ENCODE results near the gene KHDRBS2. TPM values are rescaled to one million over a fixed set of nuclear protein-coding genes. Genes with fewer than 3 reads are reported as not detected.

The KHDRBS2 gene
- polyA plus RNA-seq, 3 donors: 1.6 to 2.6 (median 1.6) TPM

DNA sequence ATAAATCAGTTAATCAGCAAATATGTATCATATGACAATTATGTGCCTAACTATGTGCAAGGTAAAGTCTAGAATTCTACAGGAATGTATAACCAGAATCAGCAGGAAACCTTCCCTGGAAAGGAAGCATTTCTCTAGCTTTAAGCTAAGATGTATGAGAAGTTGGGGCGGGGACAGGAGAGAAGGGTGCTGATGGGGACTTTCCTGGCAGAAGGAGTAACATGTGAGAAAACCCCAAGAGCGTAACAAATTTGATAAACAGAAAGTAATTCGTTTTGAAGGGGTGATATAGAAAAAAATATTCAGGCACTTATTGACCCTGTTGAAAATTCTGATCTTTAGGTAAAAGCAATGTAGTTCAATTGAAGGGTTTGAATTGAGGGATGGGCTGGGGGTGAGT is 226.1 kb downstream of the KHDRBS2 start:
- no peak for DNase-seq (ENCODE audit: extremely low read depth in 1 of 11, low read depth in 9 of 11, low spot score in 4 of 11)

DNA sequence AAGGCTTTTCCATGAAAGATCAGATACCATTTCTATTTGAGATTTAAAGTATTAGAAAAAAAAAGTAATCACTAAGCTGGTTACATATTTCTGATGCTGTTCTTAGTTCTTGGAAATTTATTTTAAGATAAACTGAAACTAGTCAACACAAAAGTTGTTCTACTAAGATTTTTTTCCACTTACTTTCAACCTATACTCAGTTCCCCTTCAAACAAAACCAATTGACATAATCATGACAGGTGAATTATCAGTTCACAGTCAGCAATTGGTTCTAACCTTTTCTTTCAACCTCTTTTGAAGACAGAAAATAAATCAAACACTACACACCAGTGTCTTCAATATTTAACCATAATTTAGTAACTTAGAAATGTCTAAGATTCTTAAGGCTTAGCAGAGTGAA is 228.7 kb downstream of the KHDRBS2 start:
- no peak for DNase-seq (ENCODE audit: extremely low read depth in 1 of 11, low read depth in 9 of 11, low spot score in 4 of 11)

DNA sequence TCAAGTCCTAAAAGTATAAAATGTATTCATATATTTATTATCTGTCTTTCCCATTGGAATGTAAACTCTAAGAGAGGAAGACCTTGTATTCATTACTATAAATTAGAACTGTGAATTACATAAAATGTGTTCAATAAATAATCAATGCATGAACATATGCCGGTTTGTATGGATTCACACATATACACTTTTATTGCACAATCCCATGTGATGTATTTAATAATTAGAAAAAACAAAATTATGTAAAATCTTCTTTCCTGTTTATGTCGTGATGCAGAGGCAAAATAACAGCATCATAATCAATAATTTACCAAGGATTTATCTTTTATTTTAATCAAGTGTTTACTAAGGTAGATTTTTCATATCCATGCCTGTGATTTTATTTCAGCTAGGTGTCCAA is 240.5 kb downstream of the KHDRBS2 start:
- DNase-seq (ENCODE audit: extremely low read depth in 1 of 11, low read depth in 9 of 11, low spot score in 4 of 11): no peak

DNA sequence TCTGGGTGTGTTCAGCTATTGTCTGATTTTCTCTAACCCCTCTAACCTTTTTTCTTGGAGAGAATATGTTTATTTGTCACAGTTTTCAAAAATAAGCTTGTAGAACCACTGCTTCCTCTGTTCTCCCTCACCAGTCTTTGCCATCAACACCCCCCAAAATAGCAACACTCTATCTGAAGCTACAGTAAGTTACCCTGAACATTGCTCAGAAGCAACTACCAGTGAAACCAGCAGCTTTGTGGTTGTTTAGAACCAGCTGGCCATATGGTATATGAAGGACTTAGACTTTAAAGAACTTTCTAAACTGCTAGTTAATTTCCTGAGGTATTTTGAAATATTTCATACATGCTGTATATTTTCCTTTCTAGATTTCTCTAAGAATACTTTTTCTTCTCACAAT is 242.9 kb downstream of the KHDRBS2 start:
- no peak for DNase-seq (ENCODE audit: extremely low read depth in 1 of 11, low read depth in 9 of 11, low spot score in 4 of 11)

DNA sequence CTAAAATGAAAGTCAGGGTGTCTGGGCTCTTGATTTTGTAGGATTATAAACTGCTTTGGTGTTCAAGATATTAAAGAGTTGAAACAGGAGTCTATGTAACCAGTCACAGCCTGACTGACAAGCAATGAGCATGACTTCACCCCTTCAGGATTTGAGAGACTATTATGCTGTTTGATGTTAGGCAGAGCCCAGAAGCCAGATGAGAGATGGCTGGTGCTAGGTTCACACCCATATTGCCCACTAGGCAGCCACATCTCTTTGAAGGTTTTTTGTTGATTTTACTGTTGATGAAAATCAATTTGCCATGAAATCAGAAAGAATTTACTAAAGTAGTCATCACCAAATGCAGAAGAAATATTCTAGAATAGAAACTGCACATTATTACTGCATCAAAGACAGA is 243.6 kb downstream of the KHDRBS2 start:
- no peak for DNase-seq (ENCODE audit: extremely low read depth in 1 of 11, low read depth in 9 of 11, low spot score in 4 of 11)

DNA sequence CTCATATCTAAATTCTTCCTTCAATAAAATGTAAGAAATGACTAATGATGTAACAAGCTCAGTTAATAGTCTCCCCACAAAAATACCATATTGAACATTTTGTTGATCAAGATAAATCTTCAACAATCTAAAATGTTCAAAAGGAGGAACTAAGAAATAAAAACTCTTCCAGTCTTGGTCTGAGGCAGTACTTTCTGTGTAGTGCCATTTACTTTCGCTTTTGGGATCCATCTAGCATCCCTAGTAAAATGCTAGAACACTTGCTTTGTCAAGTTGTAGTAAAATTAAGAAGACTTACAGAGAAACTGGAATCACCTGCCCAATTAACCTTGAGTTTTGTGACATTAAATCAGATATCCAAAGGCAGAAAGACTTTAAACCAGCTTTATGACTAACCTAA is 246.4 kb downstream of the KHDRBS2 start:
- DNase-seq (ENCODE audit: extremely low read depth in 1 of 11, low read depth in 9 of 11, low spot score in 4 of 11): no peak

DNA sequence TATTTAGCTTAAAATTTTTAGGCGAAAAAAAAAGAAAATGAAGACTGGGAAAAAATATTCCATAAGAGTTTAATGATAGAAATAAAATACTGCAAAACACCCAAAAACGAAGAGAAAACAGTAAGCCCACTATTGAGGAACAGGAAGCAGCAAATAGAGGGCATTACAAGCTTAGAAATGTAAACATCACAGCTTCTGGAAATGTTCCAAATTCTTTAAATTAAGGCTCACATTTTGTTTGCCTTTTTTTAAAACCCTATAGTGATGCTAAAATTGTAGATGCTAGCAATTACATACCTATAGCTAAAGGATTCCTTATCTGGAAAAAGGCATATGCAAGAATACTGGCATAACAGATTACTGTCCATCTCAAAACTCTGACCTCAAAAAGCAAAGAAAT is 248.6 kb downstream of the KHDRBS2 start:
- DNase-seq (ENCODE audit: extremely low read depth in 1 of 11, low read depth in 9 of 11, low spot score in 4 of 11): no peak

DNA sequence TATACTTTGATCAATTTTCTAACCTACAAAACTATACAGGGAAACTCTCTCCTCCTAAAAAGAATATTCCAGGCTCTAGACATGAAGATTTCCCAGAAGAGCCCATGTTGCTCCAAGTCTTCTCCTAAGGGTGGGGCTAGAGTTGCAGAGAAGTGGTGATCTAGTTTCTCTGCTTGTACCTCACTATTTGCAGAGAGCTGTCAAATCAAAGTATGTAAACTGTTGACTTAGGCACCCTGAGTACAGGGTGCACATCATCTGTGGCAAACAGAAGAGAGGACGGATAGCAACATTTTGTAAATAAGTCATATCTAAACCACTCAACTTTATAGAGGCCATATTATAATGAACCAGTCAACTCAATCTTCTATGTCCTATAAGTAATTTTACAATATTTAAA is 250.1 kb downstream of the KHDRBS2 start:
- DNase-seq (ENCODE audit: extremely low read depth in 1 of 11, low read depth in 9 of 11, low spot score in 4 of 11): no peak

DNA sequence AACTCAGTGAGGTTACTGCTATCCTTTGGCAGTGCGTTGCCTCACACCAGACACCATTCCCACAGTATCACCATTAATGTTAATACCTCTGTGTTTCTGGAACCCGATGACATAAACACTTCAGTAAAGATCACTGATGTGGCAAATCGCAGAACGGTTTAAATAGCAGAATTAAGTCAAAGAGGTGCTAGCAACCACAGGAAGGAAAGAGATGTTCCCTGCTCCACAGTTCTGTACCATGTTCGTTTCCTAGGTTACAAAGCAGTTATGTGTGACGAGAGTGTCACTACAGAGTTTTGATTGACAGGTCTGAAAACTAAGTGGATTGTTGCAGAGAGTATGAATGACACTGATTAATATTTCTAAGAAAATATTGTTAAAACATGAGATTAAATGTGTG is 272.3 kb downstream of the KHDRBS2 start:
- no peak for DNase-seq (ENCODE audit: extremely low read depth in 1 of 11, low read depth in 9 of 11, low spot score in 4 of 11)

DNA sequence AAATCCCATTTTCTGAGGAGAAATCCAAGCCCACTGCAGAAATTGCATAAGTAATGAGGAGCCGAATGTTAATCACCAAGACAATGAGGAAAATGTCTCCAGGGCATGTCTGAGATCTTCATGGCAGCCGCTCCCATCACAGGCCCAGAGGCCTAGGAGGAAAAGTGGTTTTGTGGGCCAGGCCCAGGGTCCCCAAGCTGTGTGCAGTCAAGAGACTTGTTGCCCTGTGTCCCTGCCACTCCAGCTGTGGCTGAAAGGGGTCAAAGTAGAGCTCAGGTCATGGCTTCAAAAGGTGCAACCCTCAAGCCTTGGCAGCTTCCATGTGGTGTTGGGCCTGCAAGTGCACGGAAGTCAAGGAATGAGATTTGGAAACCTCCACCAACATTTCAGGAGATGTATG is 276.6 kb downstream of the KHDRBS2 start:
- no peak for DNase-seq (ENCODE audit: extremely low read depth in 1 of 11, low read depth in 9 of 11, low spot score in 4 of 11)

DNA sequence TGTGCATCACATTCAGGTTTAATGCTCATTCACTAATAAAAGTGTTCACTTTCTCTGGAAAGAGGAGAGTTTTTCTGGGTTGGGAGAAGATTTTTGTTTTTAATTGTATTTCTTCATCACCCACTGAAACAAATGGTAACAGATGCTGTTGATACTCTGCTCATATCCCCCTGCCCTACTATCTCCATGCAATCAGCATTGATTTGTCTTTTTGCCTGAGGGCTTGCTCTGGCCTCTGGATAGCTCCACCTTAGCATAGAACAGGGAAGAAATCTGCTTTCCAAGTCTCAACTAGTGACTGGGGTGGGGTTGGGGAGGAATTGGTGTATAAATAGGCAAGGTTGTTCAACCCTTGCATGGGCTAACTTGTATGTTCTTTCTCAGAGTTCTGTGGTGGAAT is 296.4 kb downstream of the KHDRBS2 start:
- no peak for DNase-seq (ENCODE audit: extremely low read depth in 1 of 11, low read depth in 9 of 11, low spot score in 4 of 11)

DNA sequence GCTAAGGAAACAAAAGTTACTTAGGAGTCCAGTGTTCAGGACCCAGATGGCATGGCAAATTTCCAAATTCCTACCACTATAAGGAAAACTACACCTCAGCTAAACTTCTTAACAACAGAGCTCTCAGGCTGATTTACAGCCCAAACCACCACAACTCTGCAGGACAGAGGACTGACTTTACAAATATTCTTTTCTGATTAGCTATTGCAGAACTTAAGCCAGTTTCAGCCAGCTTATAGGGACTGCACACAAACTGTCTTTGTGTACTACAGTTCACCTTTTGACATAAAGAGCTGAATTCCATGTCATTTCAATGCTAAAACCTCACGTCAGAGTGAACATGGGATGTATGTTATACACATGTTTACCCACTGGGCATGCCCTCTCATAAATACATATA is 305.4 kb downstream of the KHDRBS2 start:
- no peak for DNase-seq (ENCODE audit: extremely low read depth in 1 of 11, low read depth in 9 of 11, low spot score in 4 of 11)

DNA sequence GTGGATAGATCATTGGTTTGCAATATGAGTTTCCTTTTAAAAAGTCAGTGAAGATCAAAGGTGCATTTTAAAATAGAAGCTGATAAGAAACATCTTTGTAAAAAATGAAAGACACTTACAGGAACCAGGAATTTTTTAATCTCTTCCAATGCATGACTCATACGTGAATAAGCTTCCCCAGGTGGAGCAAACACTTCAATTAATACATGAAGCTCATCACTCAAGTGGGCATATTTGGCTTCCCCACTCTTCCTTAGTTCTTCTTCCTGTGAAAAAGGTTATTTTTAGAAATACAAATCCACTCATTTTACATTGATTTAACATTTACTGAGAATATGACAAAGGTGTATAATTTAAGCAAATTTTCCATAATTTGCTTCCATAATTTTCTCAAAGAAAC is 308.1 kb downstream of the KHDRBS2 start:
- DNase-seq (ENCODE audit: extremely low read depth in 1 of 11, low read depth in 9 of 11, low spot score in 4 of 11): no peak

DNA sequence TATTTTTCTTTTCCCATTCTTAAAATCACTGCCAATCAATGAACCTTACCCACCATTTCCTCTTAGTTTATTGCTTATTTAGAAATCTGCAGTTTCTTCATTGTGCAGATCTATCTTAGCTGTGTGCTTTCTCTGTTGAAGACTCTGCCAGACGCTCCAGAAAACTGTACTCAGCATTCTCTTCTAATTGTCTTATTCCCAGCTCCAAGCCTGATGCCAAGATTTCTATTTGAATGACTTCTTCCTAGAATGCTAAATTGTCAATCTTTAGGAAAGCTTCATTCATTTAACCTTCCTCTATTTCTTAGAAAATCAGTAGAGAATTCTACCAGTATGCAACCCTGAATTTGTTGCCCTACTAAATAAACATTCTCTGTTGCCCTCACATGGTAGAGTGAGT is 308.9 kb downstream of the KHDRBS2 start:
- DNase-seq (ENCODE audit: extremely low read depth in 1 of 11, low read depth in 9 of 11, low spot score in 4 of 11): no peak

DNA sequence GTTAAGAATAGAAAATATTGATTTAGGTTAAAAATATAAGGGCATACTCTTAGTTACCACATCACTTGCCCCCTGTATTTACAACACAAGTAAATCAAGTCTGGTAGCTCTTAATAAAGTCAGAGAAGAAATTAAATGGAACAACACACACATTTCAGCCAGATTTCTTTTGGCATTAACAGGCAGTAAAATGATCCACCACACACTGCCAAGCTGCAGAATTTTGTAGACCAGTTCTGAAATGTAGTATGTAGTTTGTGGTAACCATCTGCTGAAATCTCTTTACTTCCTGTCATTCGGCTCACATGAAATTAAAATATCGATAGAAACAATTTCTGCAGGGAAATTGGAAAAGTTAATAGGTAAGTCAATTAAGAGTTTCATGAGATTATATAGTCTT is 326.8 kb downstream of the KHDRBS2 start:
- no peak for DNase-seq (ENCODE audit: extremely low read depth in 1 of 11, low read depth in 9 of 11, low spot score in 4 of 11)

DNA sequence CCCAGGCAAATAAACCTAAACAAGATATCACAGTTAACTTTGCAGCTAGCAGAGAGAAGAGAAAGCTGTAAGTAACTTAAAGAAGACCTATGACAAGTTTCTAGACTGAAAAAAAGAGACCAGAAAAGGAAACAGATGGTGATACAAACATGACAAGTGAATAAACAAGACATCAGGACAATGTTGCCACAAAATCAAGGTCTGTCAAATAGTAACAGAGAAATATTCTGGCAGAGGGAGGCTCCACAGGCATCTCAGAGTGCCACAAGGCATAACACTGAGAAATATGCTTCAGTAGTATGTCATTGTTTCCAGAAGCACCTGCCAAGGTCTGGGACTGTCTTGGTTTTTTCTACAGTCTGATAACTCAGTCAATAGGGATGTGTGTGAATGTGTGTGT is 332.2 kb downstream of the KHDRBS2 start:
- DNase-seq (ENCODE audit: extremely low read depth in 1 of 11, low read depth in 9 of 11, low spot score in 4 of 11): no peak

DNA sequence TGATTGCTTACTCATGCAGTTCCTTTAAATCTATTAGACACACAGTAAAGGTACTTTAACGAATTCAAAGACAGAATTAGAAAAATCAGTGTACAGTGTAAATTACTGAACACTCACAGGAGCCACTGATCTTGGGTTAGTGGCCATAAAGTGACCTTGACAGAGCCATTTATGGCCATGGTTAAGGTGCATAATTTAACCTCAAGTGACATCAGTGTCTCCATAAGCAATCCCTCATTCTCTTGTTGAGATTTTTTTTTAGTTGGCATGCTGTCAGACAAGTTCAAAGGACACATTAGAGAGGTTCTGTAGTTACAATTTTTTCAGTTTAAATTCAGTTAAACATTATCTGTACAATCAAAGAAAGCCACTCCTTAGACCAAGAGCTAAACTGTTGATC is 334.4 kb downstream of the KHDRBS2 start:
- DNase-seq (ENCODE audit: extremely low read depth in 1 of 11, low read depth in 9 of 11, low spot score in 4 of 11): no peak

DNA sequence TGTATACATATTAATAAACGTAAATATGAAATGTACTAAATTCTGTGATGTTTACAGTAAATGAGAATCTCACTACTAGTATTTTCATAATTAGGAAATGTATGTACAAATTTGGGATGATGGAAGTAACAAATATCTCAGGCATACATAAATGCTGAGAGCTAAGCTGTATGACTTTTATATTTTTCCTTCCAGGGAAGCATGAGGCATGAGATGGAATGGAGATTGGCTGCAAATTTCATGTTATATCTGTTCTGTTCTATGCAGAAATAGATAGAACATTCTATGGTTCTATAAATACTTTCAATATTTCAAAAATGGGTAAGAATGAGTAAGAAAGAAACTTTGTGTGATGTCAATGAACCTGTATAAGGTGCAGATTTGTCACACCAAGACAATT is 335.2 kb downstream of the KHDRBS2 start:
- DNase-seq (ENCODE audit: extremely low read depth in 1 of 11, low read depth in 9 of 11, low spot score in 4 of 11): no peak

DNA sequence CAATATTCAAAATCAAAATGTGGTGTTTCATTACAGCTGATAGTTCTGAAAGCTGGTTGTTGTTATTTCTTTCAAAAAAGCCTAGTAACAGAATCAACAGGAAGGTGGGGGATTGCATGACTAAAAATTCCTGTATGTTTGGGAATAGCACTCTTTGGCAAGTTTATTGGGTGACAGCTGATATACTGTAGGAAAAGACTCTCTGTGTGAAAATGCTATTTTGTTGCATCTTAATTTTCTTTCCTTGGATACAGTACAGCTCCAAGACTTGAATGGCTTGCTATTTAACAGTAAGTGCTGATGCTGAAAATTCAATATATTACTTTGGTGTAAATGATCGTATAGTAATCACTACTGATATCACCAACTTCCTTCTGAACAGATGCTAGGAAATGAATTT is 336.1 kb downstream of the KHDRBS2 start:
- no peak for DNase-seq (ENCODE audit: extremely low read depth in 1 of 11, low read depth in 9 of 11, low spot score in 4 of 11)

DNA sequence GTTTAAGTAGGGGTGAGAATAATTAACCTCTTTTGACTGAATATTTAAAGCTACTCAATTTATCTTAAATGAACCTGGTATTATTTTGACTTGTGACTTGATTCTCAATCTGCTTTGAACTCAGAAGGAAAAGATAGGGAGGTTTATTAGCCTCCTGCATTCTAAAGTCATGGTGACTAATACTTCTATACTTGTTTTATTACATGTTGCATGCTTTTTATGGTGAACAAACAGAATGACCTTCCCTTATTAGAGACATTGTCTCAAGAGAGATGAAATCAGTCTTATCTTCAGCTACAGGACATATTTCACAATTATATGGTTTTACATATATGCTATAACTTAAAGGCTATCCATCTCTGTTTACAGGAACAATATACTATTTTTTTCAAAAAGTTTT is 336.9 kb downstream of the KHDRBS2 start:
- no peak for DNase-seq (ENCODE audit: extremely low read depth in 1 of 11, low read depth in 9 of 11, low spot score in 4 of 11)

DNA sequence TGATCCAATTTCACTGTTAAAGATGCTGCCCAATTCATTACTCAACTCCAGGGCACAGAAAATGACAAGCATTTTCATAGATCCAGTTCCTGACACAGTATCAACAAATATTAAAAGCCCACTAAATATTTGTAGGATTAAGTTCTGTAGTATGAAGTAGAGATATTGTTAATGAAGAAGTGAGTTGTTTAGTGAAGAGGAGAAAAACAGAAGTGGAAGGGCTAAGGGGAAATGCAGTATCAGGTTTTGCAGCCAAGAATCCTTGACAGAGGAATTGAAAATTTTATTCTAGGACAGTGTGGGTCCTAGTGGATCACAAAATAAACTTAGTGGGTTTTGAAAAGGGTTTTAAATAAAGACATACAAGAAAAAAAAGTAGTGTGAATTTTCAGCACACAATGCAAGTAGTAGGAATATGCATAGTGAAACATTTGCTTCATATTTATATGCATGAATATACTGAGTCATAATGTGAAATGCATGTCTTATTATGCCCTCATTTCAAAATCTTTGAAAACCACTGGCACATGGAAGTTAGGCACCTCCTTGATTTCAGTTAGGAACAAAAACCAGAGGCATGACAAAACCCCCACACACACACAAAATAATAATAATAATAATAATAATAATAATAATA is 338.6 kb downstream of the KHDRBS2 start:
- DNase-seq (ENCODE audit: extremely low read depth in 1 of 11, low read depth in 9 of 11, low spot score in 4 of 11): no peak

DNA sequence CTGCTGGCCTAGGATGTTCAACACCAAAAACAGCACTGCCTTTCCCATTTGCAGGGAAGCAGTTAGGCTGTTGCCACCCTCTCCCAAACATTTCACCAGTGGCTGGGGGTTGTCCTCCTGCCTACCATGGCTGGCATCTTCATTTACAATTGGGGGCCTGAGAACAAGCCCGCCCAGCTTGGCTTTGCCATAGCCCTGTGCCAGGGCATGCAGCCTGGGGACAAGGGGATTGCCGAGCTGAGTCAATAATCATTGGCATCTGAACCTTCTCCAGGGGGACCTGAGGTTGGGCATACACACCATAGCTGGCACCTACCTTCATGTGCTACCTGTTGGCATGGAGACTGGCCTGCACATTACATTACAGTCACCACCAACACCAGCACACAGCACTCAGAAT is 345.1 kb downstream of the KHDRBS2 start:
- no peak for DNase-seq (ENCODE audit: extremely low read depth in 1 of 11, low read depth in 9 of 11, low spot score in 4 of 11)

Data from renal cortex interstitium (tissue), 11 donors.